HG02884 (cell line): ENCODE data around the gene KLF8.

ENCODE experiments used
- ATAC-seq: cut with Tn5 transposase; IDR thresholded peaks from one replicate; pipeline ENCODE4 v1.9.1; 2021; ENCODE audit warnings: mild to moderate bottlenecking, moderate library complexity; ENCODE audit not compliant: unreplicated experiment

Gene KLF8

DNA sequence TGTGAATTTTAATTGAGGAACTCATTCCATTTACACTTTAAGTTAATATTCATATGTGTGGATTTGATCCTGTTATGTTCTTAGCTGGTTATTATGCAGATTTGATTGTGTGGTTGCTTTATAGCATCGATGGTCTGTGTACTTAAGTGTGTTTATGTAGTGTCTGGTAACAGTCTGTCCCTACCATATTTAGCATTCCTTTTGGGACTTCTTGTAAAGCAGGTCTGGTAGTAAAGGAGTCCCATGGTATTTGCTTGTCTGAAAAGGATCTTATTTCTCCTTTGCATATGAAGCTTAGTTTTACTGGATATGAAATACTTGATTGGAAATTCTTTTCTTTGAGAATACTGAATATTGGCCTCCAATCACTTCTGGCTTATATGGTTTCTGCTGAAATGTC lies 76.6 kb downstream of the KLF8 start:
- ATAC-seq = no peak

DNA sequence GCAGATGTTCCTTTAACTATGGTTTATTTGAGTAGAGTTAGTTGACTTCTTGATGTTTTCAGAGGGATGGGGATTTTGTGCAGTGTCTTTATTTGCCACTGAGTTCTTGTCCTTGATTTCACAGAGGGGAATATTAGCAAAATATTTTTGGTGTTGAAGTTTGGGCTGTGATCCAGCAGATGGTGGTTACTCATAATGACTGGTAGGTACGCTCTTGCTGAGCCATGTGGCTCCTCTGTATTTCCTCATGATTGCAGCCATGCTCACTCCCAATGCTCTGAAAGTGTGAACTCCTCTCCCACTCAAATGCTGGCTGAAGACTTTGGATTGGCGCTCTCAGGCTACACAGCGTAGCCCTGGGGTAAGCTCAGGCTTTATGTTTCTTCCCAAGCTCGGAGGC lies 77.7 kb downstream of the KLF8 start:
- ATAC-seq = no peak

DNA sequence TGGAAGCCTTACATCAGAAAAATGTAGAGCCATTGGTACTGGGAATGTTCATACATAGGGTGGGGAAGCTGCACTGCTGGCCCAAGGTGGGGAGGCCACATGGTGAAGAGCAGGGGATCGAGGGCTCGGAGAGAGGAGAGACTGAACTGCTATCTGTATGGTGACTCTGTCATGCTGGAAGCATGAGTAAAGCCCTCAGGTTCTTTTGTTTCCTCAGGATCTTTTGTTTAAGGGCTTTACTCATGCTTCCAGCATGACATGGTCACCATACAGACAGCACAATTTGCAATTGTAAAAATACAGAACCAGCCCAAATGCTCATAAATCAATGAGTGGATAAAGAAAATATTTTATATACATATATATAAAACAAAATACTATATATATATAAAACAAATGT lies 78.4 kb downstream of the KLF8 start:
- no peak for ATAC-seq

DNA sequence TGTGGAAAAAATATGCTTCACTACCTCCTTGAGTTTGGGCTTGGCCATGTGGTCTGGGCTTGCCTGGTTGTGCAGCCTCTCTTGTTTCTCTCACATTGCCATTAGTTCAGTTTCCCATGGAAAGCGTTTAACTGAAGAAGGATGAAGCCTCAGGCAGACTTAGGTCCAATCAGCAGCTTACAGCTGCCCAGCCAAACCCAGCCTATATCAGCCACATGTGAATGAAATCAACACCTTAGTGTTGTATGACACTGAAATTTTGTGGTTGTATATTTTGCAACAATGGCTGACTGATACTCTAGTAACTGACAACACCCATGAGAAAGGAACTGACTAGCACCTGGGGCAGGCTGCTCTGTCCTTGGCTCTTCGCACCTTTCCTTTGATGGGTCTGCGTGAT lies 81.2 kb downstream of the KLF8 start:
- ATAC-seq = no peak

DNA sequence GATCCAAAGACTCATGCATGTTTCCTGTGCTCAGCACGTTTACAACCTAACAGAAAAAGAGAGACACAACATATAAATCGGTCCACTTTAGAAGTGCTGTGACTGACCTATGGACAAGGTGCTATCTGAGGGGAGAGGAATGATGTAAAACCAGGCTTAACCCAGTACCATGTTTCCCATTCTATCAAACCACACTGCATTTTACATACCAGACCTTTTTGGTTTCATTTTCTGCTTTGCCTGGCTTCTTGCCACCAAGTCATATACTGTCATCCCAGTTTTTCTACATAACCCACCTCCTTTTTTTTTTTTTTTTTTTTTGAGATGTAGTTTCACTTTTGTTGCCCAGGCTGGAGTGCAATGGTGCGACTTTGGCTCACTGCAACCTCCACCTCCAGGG lies 82.2 kb downstream of the KLF8 start:
- no peak for ATAC-seq

DNA sequence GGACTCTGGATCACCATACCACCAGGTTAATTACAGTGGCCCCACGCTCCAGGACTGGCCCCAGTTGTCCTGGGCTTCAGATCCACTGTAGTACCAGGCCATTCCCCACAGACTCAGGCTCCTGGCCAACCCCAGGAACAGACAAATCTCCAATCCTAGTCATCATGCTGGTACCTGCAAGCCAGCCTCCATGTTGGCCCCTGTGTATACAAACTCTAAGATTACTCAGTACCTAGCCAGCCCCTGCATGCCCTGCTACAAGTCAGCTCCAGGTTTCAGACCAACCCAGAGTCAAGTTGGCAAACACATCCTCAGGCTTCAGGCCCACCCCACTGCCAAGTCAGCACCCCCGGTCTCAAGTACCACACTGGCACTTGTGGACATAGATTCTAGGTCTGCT lies 85.9 kb downstream of the KLF8 start:
- no peak for ATAC-seq

DNA sequence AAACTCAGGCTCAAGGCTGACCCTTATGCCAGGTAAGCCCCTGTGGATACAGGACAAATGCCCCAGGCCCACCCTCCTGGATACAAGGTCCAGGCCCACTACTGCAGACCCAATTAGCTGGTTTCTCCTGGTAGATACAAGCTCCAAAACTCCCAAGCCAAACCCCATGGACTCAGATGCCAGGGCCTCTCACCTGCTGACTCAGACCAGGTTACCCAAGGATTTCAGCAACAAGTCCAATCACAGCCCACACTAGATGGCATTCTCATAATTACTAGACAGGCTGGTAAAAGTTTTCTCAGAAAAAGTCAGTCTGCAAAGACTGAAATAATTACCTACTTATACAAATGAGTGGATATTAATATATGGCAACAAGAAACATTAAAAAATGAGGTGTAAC lies 87.0 kb downstream of the KLF8 start:
- no peak for ATAC-seq
